ENCODE measurements around the gene PRDM16.

PRDM16 gene

GRCh38 chr1:3249231-3249630 lies 180.2 kb downstream of the PRDM16 start:
- DNase-seq: no peak

GRCh38 chr1:3249631-3250501 lies 180.9 kb downstream of the PRDM16 start:
- no peak for DNase-seq

- DNase-seq: no peak
Measured at GRCh38 chr1:3250624-3251023, 181.6 kb downstream of the PRDM16 start.

GRCh38 chr1:3251099-3251806 lies 182.2 kb downstream of the PRDM16 start:
- no peak for DNase-seq

GRCh38 chr1:3251807-3252428 lies 182.9 kb downstream of the PRDM16 start:
- no peak for DNase-seq

GRCh38 chr1:3255680-3256079 lies 186.7 kb downstream of the PRDM16 start:
- DNase-seq: no peak

GRCh38 chr1:3257788-3258187 lies 188.8 kb downstream of the PRDM16 start:
- DNase-seq: no peak

- DNase-seq: no peak
Measured at GRCh38 chr1:3258386-3259003, 189.5 kb downstream of the PRDM16 start.

GRCh38 chr1:3259020-3259419 lies 190.0 kb downstream of the PRDM16 start:
- no peak for DNase-seq

- no peak for DNase-seq
Measured at GRCh38 chr1:3261007-3261968, 192.3 kb downstream of the PRDM16 start.

GRCh38 chr1:3261969-3262579 lies 193.1 kb downstream of the PRDM16 start:
- DNase-seq: no peak

- DNase-seq: no peak
Measured at GRCh38 chr1:3262681-3263286, 193.8 kb downstream of the PRDM16 start.

GRCh38 chr1:3263790-3264189 lies 194.8 kb downstream of the PRDM16 start:
- DNase-seq: no peak

GRCh38 chr1:3264456-3264855 lies 195.5 kb downstream of the PRDM16 start:
- no peak for DNase-seq

- DNase-seq: no peak
Measured at GRCh38 chr1:3265835-3266805, 197.1 kb downstream of the PRDM16 start.

GRCh38 chr1:3266870-3267549 lies 198.0 kb downstream of the PRDM16 start:
- DNase-seq: no peak

- no peak for DNase-seq
Measured at GRCh38 chr1:3267550-3268270, 198.7 kb downstream of the PRDM16 start.

- no peak for DNase-seq
Measured at GRCh38 chr1:3268281-3268680, 199.3 kb downstream of the PRDM16 start.
